NCI-H187 (cell line): ENCODE measurements around the gene DPYSL4.

ENCODE experiments used
- DNase-seq, 2 experiments: peaks; one replicate each; lab custom pipeline; 2025; lab: John Stamatoyannopoulos, UW

The DPYSL4 gene

GRCh38 chr10:132243141-132243540 is 56.4 kb downstream of the DPYSL4 start:
- no peak for DNase-seq

GRCh38 chr10:132243626-132244025 is 56.9 kb downstream of the DPYSL4 start:
- no peak for DNase-seq

GRCh38 chr10:132245056-132245455 is 58.3 kb downstream of the DPYSL4 start:
- no peak for DNase-seq

GRCh38 chr10:132246296-132246695 is 59.5 kb downstream of the DPYSL4 start:
- DNase-seq = no peak

- DNase-seq = no peak
Observed at GRCh38 chr10:132247943-132248342, 61.2 kb downstream of the DPYSL4 start.

GRCh38 chr10:132248455-132249225 is 61.9 kb downstream of the DPYSL4 start:
- DNase-seq = peak; percentile 31 to 46

GRCh38 chr10:132249226-132249724 is 62.5 kb downstream of the DPYSL4 start:
- DNase-seq = no peak

GRCh38 chr10:132249824-132250375 is 63.2 kb downstream of the DPYSL4 start:
- no peak for DNase-seq

GRCh38 chr10:132250481-132251475 is 64.0 kb downstream of the DPYSL4 start:
- DNase-seq = no peak

GRCh38 chr10:132251928-132252327 is 65.2 kb downstream of the DPYSL4 start:
- no peak for DNase-seq

- no peak for DNase-seq
Observed at GRCh38 chr10:132252412-132252811, 65.7 kb downstream of the DPYSL4 start.

- DNase-seq = no peak
Observed at GRCh38 chr10:132253092-132253687, 66.4 kb downstream of the DPYSL4 start.

GRCh38 chr10:132254841-132255240 is 68.1 kb downstream of the DPYSL4 start:
- no peak for DNase-seq
